GM18873 (cell line): ENCODE data around the gene GRM5.
A peak's percentile ranks its signal among the peaks of the same experiment; 100 is the strongest.

Experiments used
- ATAC-seq: cut with Tn5 transposase; IDR thresholded peaks from one replicate; pipeline ENCODE4 v1.9.1; 2021; ENCODE audit warnings: mild to moderate bottlenecking, moderate library complexity, moderate number of reproducible peaks; ENCODE audit not compliant: unreplicated experiment, low FRiP score

Gene GRM5

DNA sequence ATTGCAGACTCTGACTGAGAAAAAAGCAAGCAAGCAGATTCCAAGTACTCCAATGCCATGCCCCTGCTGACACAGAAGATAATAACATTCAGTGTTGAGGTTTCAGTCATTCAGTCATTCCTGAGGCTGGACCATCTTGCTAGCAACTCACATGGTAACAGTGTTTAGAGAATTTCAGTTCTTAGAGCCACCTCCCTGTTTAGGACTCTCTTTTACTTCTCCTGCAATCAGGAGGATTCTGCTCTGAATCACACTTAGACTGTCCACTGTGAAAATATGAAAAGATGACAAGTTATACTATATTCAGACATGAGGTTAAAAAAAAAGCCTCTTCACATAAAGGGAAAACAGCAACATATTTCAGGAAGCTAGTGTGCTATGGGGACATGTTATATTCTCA is 544.4 kb downstream of the GRM5 start:
- no peak for ATAC-seq

DNA sequence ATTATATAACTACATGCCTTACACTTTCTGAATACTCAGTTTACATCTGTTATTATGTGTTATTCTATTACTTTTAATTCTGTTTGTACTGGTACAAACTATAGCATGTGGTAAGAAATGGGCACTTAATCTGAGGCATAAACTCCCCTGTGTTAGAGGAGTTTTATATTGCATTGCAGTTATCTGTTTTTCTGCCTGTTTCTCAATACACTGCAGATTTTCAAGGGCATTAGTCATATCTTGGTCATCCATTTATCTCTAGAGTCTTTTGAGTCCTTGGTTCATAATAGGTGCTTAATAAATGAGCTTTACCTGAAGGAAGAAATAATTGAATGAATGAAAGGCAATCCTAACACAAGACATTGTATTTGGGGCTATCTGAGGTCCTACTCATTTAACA is 545.4 kb downstream of the GRM5 start:
- ATAC-seq = no peak

DNA sequence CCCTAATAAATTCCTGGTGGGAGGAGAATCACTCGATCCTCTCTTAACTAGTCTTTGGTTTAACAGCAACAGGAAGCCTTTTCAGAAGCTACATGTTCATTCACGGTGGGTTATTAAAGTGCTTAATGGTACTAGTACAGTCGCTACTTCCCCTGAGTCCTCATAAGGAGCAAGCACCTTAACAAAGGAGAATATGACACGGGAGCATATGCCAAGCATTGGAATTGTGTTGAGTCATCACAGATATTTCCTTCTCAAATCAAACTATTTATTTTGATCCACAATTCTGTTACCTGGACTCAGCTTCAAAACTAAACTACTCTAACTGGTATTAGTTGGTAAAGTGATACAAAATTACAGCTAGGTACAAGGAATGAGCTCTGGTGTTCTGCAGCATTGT is 550.8 kb downstream of the GRM5 start:
- no peak for ATAC-seq

DNA sequence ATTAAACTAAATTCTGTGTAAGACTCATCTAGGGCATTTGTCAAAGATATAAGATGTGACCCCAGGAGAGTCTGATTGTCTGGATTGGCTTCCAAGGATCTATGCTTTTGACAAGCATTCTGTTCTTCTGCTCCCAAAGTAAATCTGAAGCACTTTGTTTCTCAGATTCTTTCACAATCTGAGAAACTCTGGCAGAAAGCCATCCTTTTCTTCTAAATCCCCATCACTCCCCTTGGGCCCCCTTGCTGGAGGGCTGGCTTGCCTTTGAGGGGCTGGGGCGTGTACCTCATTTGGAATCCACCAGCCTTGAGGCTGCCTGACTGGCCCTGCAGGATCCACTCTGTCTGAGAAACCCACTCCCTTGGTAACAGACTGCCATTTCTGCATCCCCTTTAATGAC is 554.8 kb downstream of the GRM5 start:
- ATAC-seq = no peak

DNA sequence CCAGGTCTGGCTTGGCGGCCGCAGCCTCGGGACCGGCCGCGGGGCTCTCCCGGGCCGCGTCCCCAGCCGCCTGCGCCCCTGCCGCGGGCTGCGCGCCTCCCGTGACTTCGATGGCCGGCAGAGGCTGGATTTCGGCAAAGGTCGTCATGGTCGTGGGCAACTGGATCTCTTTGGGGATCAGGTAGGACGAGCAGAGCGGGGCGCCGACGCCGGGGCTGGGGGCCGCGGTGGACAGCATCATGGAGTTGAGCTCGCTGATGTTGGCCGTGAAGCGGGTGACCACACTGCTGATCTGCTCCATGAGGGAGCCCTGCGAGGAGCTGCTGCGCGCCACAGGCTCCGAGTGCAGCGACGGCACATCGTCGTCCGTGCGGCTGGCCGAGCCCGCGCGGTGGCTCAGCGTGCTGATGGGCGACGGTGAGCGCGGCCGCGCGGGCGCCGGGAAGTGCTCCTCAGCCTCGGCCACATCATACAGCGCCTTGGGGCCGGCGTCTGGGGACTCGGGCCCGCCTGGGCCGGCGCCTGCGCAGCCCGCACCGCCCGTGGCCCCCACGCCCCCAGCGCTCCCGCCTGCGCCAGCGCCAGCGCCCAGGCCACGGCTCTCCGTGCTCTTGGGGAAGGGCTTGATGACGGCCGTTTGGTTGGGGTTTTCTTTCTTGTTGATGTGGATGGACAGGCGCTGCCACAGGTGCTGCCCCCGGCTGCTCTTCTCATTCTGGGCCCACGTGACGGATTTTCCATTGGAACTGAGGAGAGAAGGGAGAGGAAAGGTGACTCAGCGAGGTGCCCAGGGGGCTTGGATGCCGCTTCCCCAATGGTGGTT is 556.8 kb downstream of the GRM5 start:
- no peak for ATAC-seq

DNA sequence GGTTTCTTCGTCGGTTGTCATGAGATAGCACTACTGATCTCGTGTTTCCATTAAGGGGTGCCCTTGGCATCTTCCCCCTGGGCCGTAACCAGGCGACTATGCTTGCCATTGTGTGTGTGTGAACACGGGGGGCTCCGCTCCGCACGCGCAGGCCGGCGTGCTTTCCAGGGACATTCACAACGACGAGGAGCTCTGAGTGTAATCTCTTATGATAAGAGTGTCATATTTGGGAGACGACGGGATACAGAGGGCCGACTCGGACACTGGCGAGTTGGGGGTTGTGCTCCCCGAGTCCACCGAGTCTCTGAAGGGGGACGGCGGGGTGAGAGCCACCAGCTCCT is 557.4 kb downstream of the GRM5 start:
- no peak for ATAC-seq

DNA sequence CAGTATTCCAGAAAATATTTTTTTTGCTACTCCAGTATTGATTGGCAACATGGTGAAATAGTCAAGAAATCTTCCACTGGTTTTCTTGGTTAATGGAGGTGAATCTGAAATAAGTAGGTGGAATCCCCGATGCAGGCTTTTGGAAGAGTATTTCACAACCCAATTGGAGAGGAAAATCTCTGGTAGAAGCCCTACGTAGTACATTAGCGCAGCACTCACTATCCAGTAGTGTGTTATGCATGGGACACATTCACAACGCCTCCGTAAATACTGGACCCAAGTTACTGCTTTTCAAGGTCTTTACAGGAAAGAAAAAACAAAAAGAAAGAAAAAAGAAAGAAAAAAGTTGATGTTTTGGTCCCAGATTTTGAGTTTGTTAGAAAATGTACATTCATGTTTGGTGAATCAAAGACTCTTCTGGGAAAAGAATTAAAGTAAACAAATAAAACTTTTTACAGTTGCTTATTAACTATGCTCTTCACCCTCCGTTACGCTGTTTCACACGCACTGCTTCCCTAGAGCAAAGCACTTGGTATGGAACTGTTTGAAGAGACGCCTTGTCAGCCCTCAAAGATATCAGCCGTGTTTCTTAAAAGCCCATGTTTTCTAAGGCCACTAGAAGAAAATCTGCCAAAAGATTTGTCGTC is 557.9 kb downstream of the GRM5 start:
- ATAC-seq = no peak

DNA sequence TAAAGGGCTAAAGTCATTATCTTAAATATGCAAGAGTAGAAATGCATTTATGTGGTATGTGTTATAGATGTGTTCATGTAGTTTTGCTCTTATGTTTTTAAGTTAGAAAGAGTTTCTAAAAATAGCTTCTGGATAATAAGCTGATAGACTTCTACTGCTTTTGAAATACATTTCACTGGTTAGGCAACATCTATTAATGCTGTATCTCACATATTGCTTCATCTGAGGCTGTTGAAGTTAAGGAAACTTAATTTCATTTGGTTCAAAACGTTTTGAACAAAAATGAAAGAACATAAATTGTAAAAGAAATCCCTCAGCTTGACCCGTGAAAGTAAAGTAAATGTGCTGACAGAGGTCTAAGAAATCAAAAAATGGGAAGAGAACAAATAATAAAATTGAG is 564.2 kb downstream of the GRM5 start:
- ATAC-seq = no peak

DNA sequence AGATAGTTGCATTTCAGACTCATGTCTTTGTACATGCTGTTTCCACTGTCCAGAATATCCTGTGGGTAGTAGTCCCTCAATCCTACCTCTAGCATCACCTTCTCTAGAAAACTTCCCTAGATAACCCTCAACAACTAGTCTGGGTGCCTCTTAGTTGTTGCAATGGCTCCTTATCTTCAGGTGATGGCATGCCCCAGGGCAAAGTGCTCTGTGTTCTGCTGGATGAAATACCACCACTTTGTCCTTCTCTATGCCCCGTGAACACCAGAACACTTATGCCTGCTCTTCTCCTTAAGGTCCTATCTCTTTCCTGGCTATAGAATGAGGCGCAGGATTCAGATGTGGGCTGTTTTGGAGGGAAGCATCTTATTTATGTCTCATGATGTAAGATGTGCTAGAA is 569.9 kb downstream of the GRM5 start:
- no peak for ATAC-seq

DNA sequence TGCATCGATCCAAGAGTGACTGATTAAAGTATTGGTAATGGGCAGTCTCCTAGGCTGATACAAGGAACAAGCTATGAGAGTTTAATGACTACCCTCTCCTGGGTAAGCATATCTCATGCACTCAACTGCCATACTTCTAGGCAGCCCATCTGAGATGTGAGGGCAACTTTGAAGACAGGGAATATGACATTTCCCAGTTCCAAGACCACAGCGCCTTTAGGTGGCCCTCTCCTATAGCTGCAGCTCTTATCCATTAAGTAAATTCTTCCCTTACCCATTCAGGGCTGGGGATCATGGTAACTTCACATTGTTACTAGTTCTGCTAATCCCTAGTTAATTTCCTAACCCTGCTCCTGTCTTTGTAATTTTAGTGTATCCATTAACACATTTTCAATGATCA is 570.9 kb downstream of the GRM5 start:
- ATAC-seq = no peak

DNA sequence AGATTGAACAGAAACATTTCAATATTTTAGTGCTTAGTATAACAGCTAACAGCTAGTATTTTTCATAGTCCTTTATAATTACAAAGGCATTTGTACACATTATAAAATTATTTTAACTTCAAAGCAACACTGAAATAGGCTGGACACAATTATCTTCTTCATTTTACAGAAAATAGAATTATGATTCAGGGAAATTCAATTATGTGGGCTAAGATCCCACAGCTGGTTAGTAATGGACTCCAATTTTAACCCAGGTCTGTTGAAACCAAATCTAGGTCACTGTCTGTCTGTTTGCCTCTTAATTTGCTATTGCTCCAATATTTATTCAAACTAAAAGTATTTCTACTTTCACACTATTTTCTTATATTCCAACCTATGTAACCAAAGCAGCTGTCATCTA is 574.1 kb downstream of the GRM5 start:
- no peak for ATAC-seq

DNA sequence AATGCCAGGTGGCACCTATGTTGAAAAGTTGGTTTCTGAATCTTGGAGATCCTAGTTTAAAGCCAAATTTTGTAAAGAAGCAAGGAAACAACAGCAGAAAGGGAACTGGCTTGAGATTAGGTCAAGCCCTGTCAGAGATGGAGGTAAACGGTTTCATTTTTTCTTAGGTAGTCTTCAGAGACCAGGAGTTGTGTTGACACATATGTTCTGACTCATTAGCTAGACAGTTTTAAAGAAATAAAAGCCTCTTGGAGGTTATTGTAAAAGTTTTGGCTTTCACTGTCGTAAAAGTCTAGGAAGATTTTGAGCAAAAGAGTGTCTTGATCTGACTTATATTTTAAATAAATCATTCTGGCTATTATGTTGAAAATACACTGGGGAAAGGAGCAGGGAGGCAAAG is 576.8 kb downstream of the GRM5 start:
- ATAC-seq = no peak

DNA sequence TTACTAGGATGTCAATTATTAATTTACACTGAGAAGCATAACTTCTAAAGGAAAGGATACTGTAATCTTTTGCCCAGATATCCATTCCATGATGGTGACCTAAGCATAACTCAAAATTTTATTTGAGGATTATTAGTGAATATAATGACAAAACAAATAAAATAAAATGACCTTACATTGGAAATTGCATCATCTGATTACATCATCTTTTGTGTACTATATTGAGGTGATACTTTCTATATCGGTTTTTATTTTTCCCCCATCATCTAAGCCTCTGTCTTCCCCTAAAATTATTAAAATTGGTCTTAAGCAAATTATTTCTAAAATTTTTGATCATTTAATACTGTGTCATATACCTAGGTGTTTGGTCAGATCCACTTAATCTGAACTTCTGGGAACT is 578.1 kb downstream of the GRM5 start:
- no peak for ATAC-seq

DNA sequence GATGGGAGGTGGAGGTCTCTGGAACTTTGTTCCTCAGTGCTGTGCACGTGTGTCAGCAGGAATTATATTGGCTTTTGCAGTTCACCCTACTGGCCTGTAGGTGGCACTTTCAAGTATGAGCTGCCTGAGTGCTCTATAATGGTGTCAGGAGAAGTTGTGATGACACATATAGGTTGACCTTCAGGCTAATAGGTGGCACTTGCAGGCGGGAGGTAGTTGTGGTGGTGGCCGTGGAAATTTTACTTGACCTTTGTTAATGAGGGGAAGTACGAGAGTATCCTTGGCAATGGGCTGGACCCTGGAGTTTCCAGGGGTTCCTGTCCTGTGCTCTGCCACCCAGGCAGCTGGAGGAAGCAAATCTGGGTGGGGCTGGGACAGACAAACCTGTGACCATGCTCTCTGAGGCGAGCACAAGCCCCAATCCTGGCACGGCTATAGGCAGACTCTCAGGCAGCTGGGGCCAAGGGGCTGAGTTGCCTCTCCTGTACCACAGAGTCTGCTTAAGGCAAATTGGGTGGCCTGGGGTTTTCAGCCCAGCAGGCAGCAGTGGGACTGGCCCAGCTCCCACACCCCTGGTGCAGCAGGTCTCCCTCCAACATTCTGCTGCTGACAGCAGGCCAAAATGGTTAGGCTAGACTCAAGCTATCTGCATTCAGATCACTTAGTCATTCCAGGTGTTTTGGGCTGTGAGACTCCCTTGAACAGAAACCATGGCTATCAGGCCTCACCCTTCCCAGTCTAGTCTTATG is 580.7 kb downstream of the GRM5 start:
- peak; percentile 80 for ATAC-seq

DNA sequence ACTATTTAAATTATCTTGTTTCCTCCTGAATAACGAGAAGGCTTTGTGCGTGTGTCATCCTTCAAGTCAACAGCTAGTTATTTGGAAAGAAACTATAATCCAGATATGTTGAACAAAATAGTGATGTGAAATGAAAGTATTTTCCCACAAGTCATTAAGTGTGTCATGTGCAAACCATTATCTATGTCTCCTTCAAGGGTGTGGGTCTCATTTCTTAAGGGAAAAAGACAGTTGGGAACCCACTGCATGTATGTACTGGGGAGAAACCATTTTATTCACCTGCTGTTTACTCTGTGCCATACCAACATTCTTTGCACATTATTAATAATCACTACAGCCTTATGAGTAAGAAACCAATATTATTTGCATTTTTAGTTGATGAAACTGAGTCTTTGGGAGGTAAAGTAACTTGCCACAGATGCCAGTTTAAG is 582.9 kb downstream of the GRM5 start:
- no peak for ATAC-seq

DNA sequence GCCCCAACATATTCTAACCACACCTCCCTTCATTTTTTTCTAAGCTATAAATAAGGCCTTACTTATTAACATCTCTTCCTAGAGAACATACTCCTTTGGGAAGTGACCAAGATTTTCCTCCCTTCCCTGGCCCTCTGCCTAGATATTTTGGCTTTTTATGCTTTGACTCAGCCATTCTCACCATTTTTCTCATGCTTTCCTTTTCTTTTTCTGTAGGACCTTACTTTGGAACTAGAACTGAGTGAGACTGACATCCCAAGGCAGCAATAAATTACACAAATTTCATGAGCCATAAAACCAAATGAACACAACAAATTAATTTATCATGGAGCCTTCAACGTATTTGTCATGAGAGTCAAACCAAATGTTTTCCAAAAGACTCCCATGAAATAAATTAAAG is 585.6 kb downstream of the GRM5 start:
- ATAC-seq = no peak

DNA sequence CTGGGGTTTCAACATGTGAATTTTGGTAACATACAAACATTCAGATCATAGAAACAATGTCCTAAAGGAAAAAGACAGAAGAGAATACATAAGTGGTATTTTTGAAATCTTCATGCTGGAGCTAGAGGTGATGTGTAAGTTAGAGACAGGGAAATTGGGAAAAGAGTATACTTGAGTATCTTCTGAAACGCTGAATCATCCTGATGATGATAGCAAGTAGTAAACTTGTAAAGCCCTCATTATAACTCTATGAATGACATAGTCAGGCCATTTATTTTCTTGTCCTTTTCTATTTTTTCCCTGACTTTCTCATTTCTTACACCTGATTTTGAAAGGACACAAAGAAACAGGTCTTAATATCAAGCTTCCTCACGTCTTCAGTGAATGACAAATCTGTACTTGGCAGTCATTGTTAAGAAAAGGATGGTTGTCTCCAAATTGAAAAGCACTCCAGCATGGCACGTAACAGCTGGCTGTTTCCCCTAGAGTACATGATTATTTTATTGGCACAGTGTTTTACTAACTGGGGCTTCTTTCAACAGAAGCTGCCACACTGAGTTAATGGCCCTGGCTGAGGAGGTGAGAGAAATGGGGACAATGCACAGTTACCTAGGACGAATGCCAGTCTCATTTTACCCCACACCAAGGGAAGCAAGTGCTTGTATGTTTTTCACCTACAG is 587.5 kb downstream of the GRM5 start:
- no peak for ATAC-seq

DNA sequence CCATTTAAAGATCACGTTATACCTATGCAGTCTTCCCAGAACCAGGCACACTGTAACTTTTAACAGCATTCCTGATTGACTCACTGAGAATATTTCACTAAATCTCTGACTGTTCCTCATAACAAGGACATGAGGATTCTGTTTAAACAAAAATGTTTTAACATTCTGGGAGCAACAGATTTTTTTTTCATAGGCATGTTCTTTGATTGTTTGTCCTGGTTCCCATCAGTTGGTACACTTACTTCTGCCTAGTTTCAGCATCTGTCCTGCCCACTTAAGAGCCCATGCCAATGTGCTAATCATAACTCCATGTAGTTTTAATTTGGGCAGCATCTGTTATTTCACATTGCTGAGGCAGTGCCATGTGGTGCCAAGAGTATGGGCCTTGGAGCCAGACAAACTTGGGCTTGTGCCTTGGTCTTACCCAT is 589.8 kb downstream of the GRM5 start:
- ATAC-seq = no peak

DNA sequence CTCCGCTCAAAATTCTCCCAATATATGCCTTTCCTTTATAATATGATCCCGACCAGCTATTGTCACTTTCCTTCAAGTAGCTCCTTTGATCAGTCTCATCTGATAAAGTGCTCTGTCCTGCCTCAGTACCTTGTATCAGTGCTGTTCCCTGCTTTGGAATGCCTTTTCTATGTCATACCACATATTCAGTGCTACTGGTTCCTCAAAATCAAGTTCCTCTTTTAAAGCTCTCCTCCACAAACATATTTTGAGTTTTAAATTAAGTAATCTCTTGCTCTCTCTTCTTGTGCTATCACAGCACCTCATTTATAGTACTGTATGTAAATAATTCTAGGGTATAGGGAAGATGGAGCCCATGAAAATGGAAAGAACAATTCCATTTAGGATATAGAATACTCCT is 591.1 kb downstream of the GRM5 start:
- no peak for ATAC-seq

DNA sequence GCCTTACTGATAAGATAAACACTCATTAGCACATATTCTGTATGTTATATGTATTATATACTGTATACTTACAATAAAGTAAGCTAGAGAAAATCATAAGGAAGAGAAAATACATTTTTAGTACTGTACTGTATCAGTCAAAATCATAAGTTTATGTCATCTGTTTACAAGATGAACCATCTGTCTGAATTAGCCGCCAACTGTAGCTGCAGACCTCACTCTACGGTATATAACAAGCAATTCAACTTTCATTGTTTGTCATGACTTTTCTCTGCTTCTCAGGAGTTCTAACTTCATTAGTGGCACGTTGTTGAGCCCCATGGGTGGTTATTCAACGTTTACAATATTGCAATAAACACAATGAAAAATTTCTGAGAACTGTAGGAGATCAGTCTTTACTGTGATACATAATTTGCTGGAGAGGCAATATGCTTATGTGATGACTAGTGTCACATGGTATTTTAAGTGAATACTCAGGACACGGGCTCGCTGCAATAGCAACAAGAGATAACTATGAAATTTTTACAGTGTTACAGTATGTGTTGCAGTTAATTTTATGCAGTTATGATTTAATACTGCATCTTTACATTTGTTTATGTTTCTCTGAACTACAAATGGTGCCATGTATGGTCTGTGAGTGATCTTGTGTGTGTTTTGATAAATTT is 596.1 kb downstream of the GRM5 start:
- ATAC-seq = no peak

DNA sequence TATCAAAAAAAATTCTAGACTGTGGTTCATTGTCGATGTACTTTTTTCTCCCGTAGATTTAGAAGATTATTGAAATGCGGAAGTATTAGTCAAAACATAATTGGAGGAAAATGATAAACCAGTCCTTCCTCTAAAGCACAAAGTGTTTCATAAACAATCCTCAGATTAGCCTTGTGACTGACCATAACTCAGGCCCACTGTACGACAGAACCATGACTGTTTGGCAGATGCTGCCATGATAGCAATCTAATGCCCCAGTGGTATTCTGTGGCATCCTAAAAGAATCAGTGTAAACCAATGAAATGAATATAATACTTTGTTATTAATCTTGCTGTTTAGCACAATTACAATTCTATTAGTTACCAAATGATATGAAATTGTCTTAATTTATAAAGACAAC is 601.3 kb downstream of the GRM5 start:
- ATAC-seq = no peak
